IMR-90 (cell line): ENCODE measurements around the gene ABAT. TPM values are rescaled to one million over a fixed set of nuclear protein-coding genes. Genes with fewer than 3 reads are reported as not detected.

Experiments
- ATAC-seq: fragments of 200-7000 bp; cut with Tn5 transposase; 2 replicates; pipeline ENCODE4 v1.9.1; 2020; ENCODE audit warnings: low read depth, mild to moderate bottlenecking, moderate library complexity
- BruUV-seq: library from RNA; stranded (reverse); fragments of 400-500 nt; replicated peaks from 2 replicates; lab custom pipeline; 2021; lab: Mats Ljungman, UMichigan
- CTCF ChIA-PET: fragments of 300-600 bp; formaldehyde crosslinking; extraction: SDS; loops from one replicate; lab custom pipeline; 2021; ENCODE audit warnings: antibody characterized with exemption; lab: Yijun Ruan, JAX
- POLR2A ChIA-PET: fragments of 300-600 bp; sonication (Branson Sonifier 250); formaldehyde crosslinking; loops from one replicate; lab custom pipeline; 2022; ENCODE audit warnings: antibody characterized with exemption; ENCODE audit not compliant: unreplicated experiment; lab: Charles Lee
- DNase-seq: peaks from one replicate; pipeline ENCODE4 v3.0.0; 2013
- H2AFZ ChIP-seq: replicated peaks from 2 replicates; pipeline ENCODE3; 2013; ENCODE audit warnings: low read length, mild to moderate bottlenecking; ENCODE audit not compliant: poor library complexity
- H2AK5ac ChIP-seq: 2 replicates; pipeline ENCODE4 v1.6.1; 2013; ENCODE audit warnings: low read depth, low read length, inconsistent platforms
- H2AK9ac ChIP-seq: replicated peaks from 2 replicates; pipeline ENCODE3; 2013; ENCODE audit warnings: mild to moderate bottlenecking, low read depth, low read length, moderate library complexity; ENCODE audit not compliant: poor library complexity
- H2BK120ac ChIP-seq: 2 replicates; pipeline ENCODE4 v1.6.1; 2013; ENCODE audit warnings: low read depth, low read length, inconsistent platforms
- H2BK15ac ChIP-seq: 3 replicates; pipeline ENCODE4 v1.6.1; 2013; ENCODE audit warnings: low read depth, low read length, inconsistent platforms
- H2BK20ac ChIP-seq: 2 replicates; pipeline ENCODE4 v1.6.1; 2013; ENCODE audit warnings: low read depth, mild to moderate bottlenecking, inconsistent platforms, low read length, moderate library complexity
- H2BK5ac ChIP-seq: 2 replicates; pipeline ENCODE4 v1.6.1; 2013; ENCODE audit warnings: mild to moderate bottlenecking, low read depth, low read length, inconsistent platforms; ENCODE audit not compliant: poor library complexity, severe bottlenecking
- H3K14ac ChIP-seq: replicated peaks from 2 replicates; pipeline ENCODE4 v1.6.1; 2013; ENCODE audit warnings: low read depth, low read length, inconsistent platforms
- H3K18ac ChIP-seq: 2 replicates; pipeline ENCODE4 v1.6.1; 2013; ENCODE audit warnings: low read depth, low read length, control low read depth
- H3K23ac ChIP-seq: 2 replicates; pipeline ENCODE4 v1.6.1; 2013; ENCODE audit warnings: low read depth, low read length, inconsistent platforms
- H3K27ac ChIP-seq: 2 replicates; pipeline ENCODE4 v1.5.1; 2013; ENCODE audit warnings: mild to moderate bottlenecking, control low read depth, low read length; ENCODE audit not compliant: insufficient read depth
- H3K27me3 ChIP-seq: 2 replicates; pipeline ENCODE4 v1.6.1; 2013; ENCODE audit warnings: low read length; ENCODE audit not compliant: control insufficient read depth, insufficient read depth
- H3K36me3 ChIP-seq: 2 replicates; pipeline ENCODE4 v1.6.1; 2013; ENCODE audit warnings: low read length, mixed read lengths; ENCODE audit not compliant: control insufficient read depth, insufficient read depth
- H3K4ac ChIP-seq: 2 replicates; pipeline ENCODE4 v1.6.1; 2013; ENCODE audit warnings: low read depth, low read length, inconsistent platforms
- H3K4me1 ChIP-seq: 2 replicates; pipeline ENCODE4 v1.6.1; 2013; ENCODE audit warnings: low read length, mixed read lengths; ENCODE audit not compliant: control insufficient read depth, insufficient read depth
- H3K4me2 ChIP-seq: 2 replicates; pipeline ENCODE4 v1.6.1; 2013; ENCODE audit warnings: low read depth, mild to moderate bottlenecking, control low read depth, low read length, moderate library complexity
- H3K4me3 ChIP-seq: 2 replicates; pipeline ENCODE4 v1.5.1; 2013; ENCODE audit warnings: low read depth, mild to moderate bottlenecking, control low read depth, low read length, moderate library complexity; ENCODE audit not compliant: insufficient read depth
- H3K56ac ChIP-seq: 2 replicates; pipeline ENCODE4 v1.6.1; 2013; ENCODE audit warnings: low read length, inconsistent platforms; ENCODE audit not compliant: insufficient read depth; ENCODE audit errors: extremely low read depth
- H3K79me1 ChIP-seq, 2 experiments: 2 replicates each; pipeline ENCODE4 v1.6.1; 2013; ENCODE audit warnings: low read length in 2 of 2, inconsistent platforms in 1 of 2, low read depth in 1 of 2
- H3K9ac ChIP-seq: 2 replicates; pipeline ENCODE4 v1.6.1; 2013; ENCODE audit warnings: low read depth, low read length, control low read depth
- H3K9me1 ChIP-seq: 2 replicates; pipeline ENCODE4 v1.6.1; 2013; ENCODE audit warnings: low read length, inconsistent platforms; ENCODE audit not compliant: insufficient read depth
- H3K9me3 ChIP-seq: 2 replicates; pipeline ENCODE4 v1.6.1; 2013; ENCODE audit warnings: low read length; ENCODE audit not compliant: control insufficient read depth, insufficient read depth
- H4K20me1 ChIP-seq: 2 replicates; pipeline ENCODE4 v1.6.1; 2013; ENCODE audit warnings: low read length, inconsistent platforms; ENCODE audit not compliant: insufficient read depth
- H4K5ac ChIP-seq: 2 replicates; pipeline ENCODE4 v1.6.1; 2013; ENCODE audit warnings: mild to moderate bottlenecking, low read depth, low read length, control low read depth
- H4K8ac ChIP-seq, 2 experiments: 2 replicates each; pipeline ENCODE4 v1.6.1; 2013; ENCODE audit warnings: low read depth in 2 of 2, low read length in 2 of 2, control low read depth in 1 of 2, inconsistent platforms in 1 of 2
- H4K91ac ChIP-seq: 2 replicates; pipeline ENCODE4 v1.6.1; 2013; ENCODE audit warnings: low read depth, low read length, inconsistent platforms; ENCODE audit not compliant: insufficient read depth
- BHLHE40 ChIP-seq: fragments of 150-350 bp; IDR thresholded peaks from 2 replicates; pipeline ENCODE4 v1.6.1; 2016; ENCODE audit warnings: mild to moderate bottlenecking, low read depth, low read length
- CEBPB ChIP-seq: IDR thresholded peaks from 2 replicates; pipeline ENCODE4 v1.6.1; 2012; ENCODE audit warnings: low read depth, low read length, improper control_type of control experiment
- CHD1 ChIP-seq: IDR thresholded peaks from 2 replicates; pipeline ENCODE4 v1.6.1; 2012; ENCODE audit warnings: low read depth, low read length, improper control_type of control experiment
- CTCF ChIP-seq: conservative IDR thresholded peaks from 2 replicates; pipeline ENCODE4 v1.5.1; 2012; ENCODE audit warnings: mild to moderate bottlenecking, low read depth, low read length, improper control_type of control experiment
- ELK1 ChIP-seq: fragments of 150-350 bp; IDR thresholded peaks from 2 replicates; pipeline ENCODE4 v1.6.1; 2016; ENCODE audit warnings: low read depth, mild to moderate bottlenecking, low read length, moderate library complexity, borderline replicate concordance
- FOS ChIP-seq: fragments of 150-350 bp; IDR thresholded peaks from 2 replicates; pipeline ENCODE4 v1.6.1; 2016; ENCODE audit warnings: low read depth, low read length
- MAFK ChIP-seq: IDR thresholded peaks from 2 replicates; pipeline ENCODE4 v1.6.1; 2012; ENCODE audit warnings: low read depth, low read length, improper control_type of control experiment
- MAZ ChIP-seq: IDR thresholded peaks from 2 replicates; pipeline ENCODE4 v1.6.1; 2012; ENCODE audit warnings: low read depth, mild to moderate bottlenecking, low read length, improper control_type of control experiment, moderate library complexity, borderline replicate concordance
- MXI1 ChIP-seq: IDR thresholded peaks from 2 replicates; pipeline ENCODE4 v1.6.1; 2012; ENCODE audit warnings: low read depth, mild to moderate bottlenecking, low read length, moderate library complexity, borderline replicate concordance
- NFE2L2 ChIP-seq: fragments of 150-350 bp; IDR thresholded peaks from 2 replicates; pipeline ENCODE4 v1.6.1; 2016; ENCODE audit warnings: low read depth, mild to moderate bottlenecking, low read length
- POLR2A ChIP-seq: IDR thresholded peaks from 2 replicates; pipeline ENCODE4 v1.6.1; 2012; ENCODE audit warnings: mild to moderate bottlenecking, low read depth, low read length
- RAD21 ChIP-seq: IDR thresholded peaks from 2 replicates; pipeline ENCODE4 v1.6.1; 2012; ENCODE audit warnings: low read length, improper control_type of control experiment
- RCOR1 ChIP-seq: IDR thresholded peaks from 2 replicates; pipeline ENCODE4 v1.6.1; 2012; ENCODE audit warnings: mild to moderate bottlenecking, low read length, improper control_type of control experiment; ENCODE audit not compliant: insufficient replicate concordance
- RFX5 ChIP-seq: IDR thresholded peaks from 2 replicates; pipeline ENCODE4 v1.8.0; 2012; ENCODE audit warnings: low read depth, mild to moderate bottlenecking, low read length, moderate library complexity
- SMC3 ChIP-seq: fragments of 150-350 bp; IDR thresholded peaks from 2 replicates; pipeline ENCODE4 v1.6.1; 2016; ENCODE audit warnings: low read depth, mild to moderate bottlenecking, antibody characterized with exemption, low read length, moderate library complexity
- USF2 ChIP-seq: fragments of 150-350 bp; IDR thresholded peaks from 2 replicates; pipeline ENCODE4 v1.6.1; 2017; ENCODE audit warnings: mild to moderate bottlenecking, antibody characterized with exemption, low read length, low read depth
- WGBS, 2 experiments: methylation state at CpG; one replicate each; pipeline versions ENCODE4 v1.1.5 to v1.1.7; 2013; ENCODE audit warnings: missing lambda C conversion rate in 2 of 2; ENCODE audit not compliant: insufficient read length in 1 of 2; ENCODE audit errors: extremely low coverage in 2 of 2; 5-methylcytosine and 5-hydroxymethylcytosine counted together
- dilution Hi-C: fragments of 300-500 bp; cut with HindIII; formaldehyde crosslinking; loops from one replicate; pipeline ENCODE4 v1.14.3; 2018; ENCODE audit warnings: low sequenced_read_pairs; ENCODE audit not compliant: unreplicated experiment
- in situ Hi-C: fragments of 300-500 bp; cut with MboI; formaldehyde crosslinking; loops from 3 replicates; pipeline ENCODE4 v1.14.3; 2019; ENCODE audit warnings: low sequenced_read_pairs, inconsistent platforms, mixed read lengths
- intact Hi-C: fragments of 100-400 bp; cut with micrococcal nuclease; formaldehyde crosslinking; loops from 2 replicates; pipeline ENCODE4 v1.10.0; 2022
- polyA plus RNA-seq, 3 experiments: library from polyadenylated mRNA; depleted of rRNA; stranded (reverse); fragments of >200 nt; gene quantifications; 2 replicates each; pipeline ENCODE4 v1.2.3, GENCODE V29; 2012; ENCODE audit warnings: low replicate concordance in 1 of 3
- total RNA-seq: library from RNA; depleted of rRNA; stranded (reverse); fragments of >200 nt; gene quantifications from 2 replicates; pipeline ENCODE4 v1.2.3, GENCODE V29; 2012

The ABAT gene
- total and polyA plus RNA-seq, 2 of the 4 experiments (the other 2 are of a cell fraction): 4.5 to 6.9 TPM

GRCh38 chr16:8685617-8686016, 11.2 kb downstream of the ABAT start:
- H3K4me2 ChIP-seq: no peak overlapping the region

More at GRCh38 chr16:8685617-8686016, 11.2 kb downstream of the ABAT start:
- DNase-seq: no peak
- no peak for TF ChIP-seq CEBPB
- no peak for TF ChIP-seq USF2
- TF ChIP-seq MXI1: no peak
- no peak for TF ChIP-seq SMC3
- TF ChIP-seq CHD1: no peak
- no peak for TF ChIP-seq RAD21
- no peak for TF ChIP-seq MAZ
- TF ChIP-seq BHLHE40: no peak
- TF ChIP-seq POLR2A: no peak
- TF ChIP-seq ELK1: no peak
- TF ChIP-seq RCOR1: no peak
- TF ChIP-seq FOS: no peak
- no peak for TF ChIP-seq RFX5
- TF ChIP-seq MAFK: no peak
- TF ChIP-seq CTCF: no peak
- TF ChIP-seq NFE2L2: no peak
- no peak overlapping the region for H3K56ac ChIP-seq
- H3K9me1 ChIP-seq: no peaks in the 10 kb centered on the region
- H3K79me1 ChIP-seq: no peaks in the 10 kb centered on the region
- H3K14ac ChIP-seq: no peak overlapping the region
- H2AK9ac ChIP-seq: no peak overlapping the region
- no peak overlapping the region for H3K4me3 ChIP-seq
- H3K27me3 ChIP-seq: no peaks in the 10 kb centered on the region
- dilution Hi-C loops (no loop called here), intact Hi-C loops (no loop called here), in situ Hi-C loops (no loop called here)
- no peak overlapping the region for H4K5ac ChIP-seq
- no peak overlapping the region for H3K9ac ChIP-seq
- peaks cover 8% of the 10 kb centered on the region for H3K9me3 ChIP-seq
- no peak for ATAC-seq
- BruUV-seq: no TSS peak
- POLR2A ChIA-PET: no interaction called here
- no peak overlapping the region for H4K8ac ChIP-seq
- H2BK15ac ChIP-seq: no peak overlapping the region
- no peak overlapping the region for H2BK120ac ChIP-seq
- H4K20me1 ChIP-seq: no peaks in the 10 kb centered on the region
- H4K91ac ChIP-seq: no peak overlapping the region
- 80% methylated on average over 1 of the region's 3 CpGs; no CpG with 5 or more reads in 1 of the 2 experiments for WGBS, 2 experiments
- H3K23ac ChIP-seq: no peak overlapping the region
- no peak overlapping the region for H2AFZ ChIP-seq
- no peaks in the 10 kb centered on the region for H3K36me3 ChIP-seq
- CTCF ChIA-PET: no interaction called here
- no peaks in the 10 kb centered on the region for H3K4me1 ChIP-seq
- no peak overlapping the region for H3K27ac ChIP-seq
- H2AK5ac ChIP-seq: no peak overlapping the region
- no peak overlapping the region for H2BK5ac ChIP-seq
- H2BK20ac ChIP-seq: no peak overlapping the region
- H3K18ac ChIP-seq: no peak overlapping the region
- no peak overlapping the region for H3K4ac ChIP-seq
